Transverse colon (tissue), 4 donors: Measurements from ENCODE around the gene KCNE1.

Experiments used
- POLR2A ChIP-seq: fragments of 450-650 bp; IDR thresholded peaks from one replicate; pipeline ENCODE4 v1.6.1; 2016; ENCODE audit warnings: antibody characterized with exemption, mild to moderate bottlenecking, moderate library complexity
- POLR2AphosphoS5 ChIP-seq, 3 donors: sonication (generic); formaldehyde crosslinking; IDR thresholded peaks; one replicate each; pipeline ENCODE4 v1.6.1; 2016; ENCODE audit warnings: antibody characterized with exemption in 3 of 3
- TF ChIP-seq, protein P1 (sequence below), 5 experiments: fragments of 200-600 bp in 3 of 5; fragments of 450-650 bp in 2 of 5; sonication (generic) in 3 of 5; IDR thresholded peaks; 1 replicate in 2 of 5; 2 replicates in 3 of 5; pipeline ENCODE4 v1.5.1; 2016 to 2017; ENCODE audit warnings: antibody characterized with exemption in 5 of 5, inconsistent platforms in 3 of 5, mild to moderate bottlenecking in 2 of 5, moderate library complexity in 1 of 5

- TF ChIP-seq POLR2A (no peak), POLR2AphosphoS5 (IDR thresholded peaks at IDR 0.05) (no peak)
- TF ChIP-seq, protein P1, sequence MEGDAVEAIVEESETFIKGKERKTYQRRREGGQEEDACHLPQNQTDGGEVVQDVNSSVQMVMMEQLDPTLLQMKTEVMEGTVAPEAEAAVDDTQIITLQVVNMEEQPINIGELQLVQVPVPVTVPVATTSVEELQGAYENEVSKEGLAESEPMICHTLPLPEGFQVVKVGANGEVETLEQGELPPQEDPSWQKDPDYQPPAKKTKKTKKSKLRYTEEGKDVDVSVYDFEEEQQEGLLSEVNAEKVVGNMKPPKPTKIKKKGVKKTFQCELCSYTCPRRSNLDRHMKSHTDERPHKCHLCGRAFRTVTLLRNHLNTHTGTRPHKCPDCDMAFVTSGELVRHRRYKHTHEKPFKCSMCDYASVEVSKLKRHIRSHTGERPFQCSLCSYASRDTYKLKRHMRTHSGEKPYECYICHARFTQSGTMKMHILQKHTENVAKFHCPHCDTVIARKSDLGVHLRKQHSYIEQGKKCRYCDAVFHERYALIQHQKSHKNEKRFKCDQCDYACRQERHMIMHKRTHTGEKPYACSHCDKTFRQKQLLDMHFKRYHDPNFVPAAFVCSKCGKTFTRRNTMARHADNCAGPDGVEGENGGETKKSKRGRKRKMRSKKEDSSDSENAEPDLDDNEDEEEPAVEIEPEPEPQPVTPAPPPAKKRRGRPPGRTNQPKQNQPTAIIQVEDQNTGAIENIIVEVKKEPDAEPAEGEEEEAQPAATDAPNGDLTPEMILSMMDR (IDR thresholded peaks at IDR 0.05): no peak
These were observed 8.3 kb upstream of the KCNE1 start for GRCh38 chr21:34520281-34520680.
